HepG2 (cell line): ENCODE results near the gene BCLAF1. TPM values are rescaled to one million over a fixed set of nuclear protein-coding genes. Genes with fewer than 3 reads are reported as not detected.

Experiments
- FIP1L1 ChIP-seq: fragments of 200-400 bp; formaldehyde crosslinking; IDR thresholded peaks from 2 replicates; pipeline ENCODE4 v1.6.1; 2018; ENCODE audit warnings: low read depth, mild to moderate bottlenecking, low read length, moderate library complexity, borderline replicate concordance; ENCODE audit not compliant: insufficient read depth
- HOMEZ ChIP-seq: IDR thresholded peaks from 2 replicates; pipeline ENCODE4 v1.6.1; 2016; ENCODE audit warnings: low read depth
- HOXA7 ChIP-seq: sonication (generic); formaldehyde crosslinking; IDR thresholded peaks from 2 replicates; pipeline ENCODE4 v1.8.1; 2022; ENCODE audit warnings: mild to moderate bottlenecking, missing genetic modification reagents, moderate library complexity
- MAF1 ChIP-seq: sonication (generic); formaldehyde crosslinking; IDR thresholded peaks from 2 replicates; pipeline ENCODE4 v1.5.0; 2020; ENCODE audit warnings: missing genetic modification reagents, borderline replicate concordance
- MNT ChIP-seq: fragments of 450-650 bp; IDR thresholded peaks from 2 replicates; pipeline ENCODE4 v1.6.1; 2016
- MXD1 ChIP-seq: sonication (generic); formaldehyde crosslinking; IDR thresholded peaks from 2 replicates; pipeline ENCODE4 v1.4.0; 2020; ENCODE audit warnings: mild to moderate bottlenecking, missing genetic modification reagents
- ZBTB40 ChIP-seq, 2 experiments: fragments of 450-650 bp in 1 of 2; sonication (generic) in 1 of 2; formaldehyde crosslinking in 1 of 2; IDR thresholded peaks; 2 replicates each; pipeline versions ENCODE4 v1.6.1 to v1.8.0; 2016 to 2022; ENCODE audit warnings: antibody characterized with exemption in 1 of 2, mild to moderate bottlenecking in 1 of 2, missing genetic modification reagents in 1 of 2
- ZFAT ChIP-seq: sonication (generic); formaldehyde crosslinking; conservative IDR thresholded peaks from 2 replicates; pipeline ENCODE4 v1.8.1; 2023; ENCODE audit warnings: missing genetic modification reagents, inconsistent platforms
- ZNF292 ChIP-seq: sonication (generic); formaldehyde crosslinking; IDR thresholded peaks from 2 replicates; pipeline ENCODE4 v1.8.1; 2022; ENCODE audit warnings: mild to moderate bottlenecking, low read depth, missing genetic modification reagents, borderline replicate concordance
- ZNF558 ChIP-seq: sonication (generic); formaldehyde crosslinking; IDR thresholded peaks from 2 replicates; pipeline ENCODE4 v1.9.0; 2022; ENCODE audit warnings: mild to moderate bottlenecking, missing genetic modification reagents, borderline replicate concordance
- ZNF775 ChIP-seq: sonication (generic); formaldehyde crosslinking; IDR thresholded peaks from 2 replicates; pipeline ENCODE4 v1.4.0; 2020; ENCODE audit warnings: missing genetic modification reagents, mild to moderate bottlenecking, moderate library complexity, borderline replicate concordance
- ZSCAN20 ChIP-seq: sonication (generic); formaldehyde crosslinking; IDR thresholded peaks from 2 replicates; pipeline ENCODE4 v1.4.0; 2020; ENCODE audit warnings: missing genetic modification reagents, mild to moderate bottlenecking, borderline replicate concordance
- polyA plus RNA-seq, 8 experiments: library from polyadenylated mRNA; depleted of rRNA in 3 of 8; stranded (reverse) in 7 of 8; unstranded in 1 of 8; fragments of >200 nt; fragmentation: Illumina TruSeq in 4 of 8; extraction: Trizol in 4 of 8; gene quantifications; 2 replicates each; pipeline versions ENCODE4 v1.2.1 to v1.2.3, GENCODE V29; 2011 to 2016; ENCODE audit warnings: low read depth in 4 of 8, missing spikeins in 1 of 8, mixed read lengths in 1 of 8; ENCODE audit not compliant: insufficient read depth in 1 of 8
- total RNA-seq, 5 experiments: library from RNA; depleted of rRNA; stranded (reverse); fragments of >200 nt; fragmentation: Illumina TruSeq; extraction: Trizol; gene quantifications; 2 replicates each; pipeline ENCODE4 v1.2.3, GENCODE V29; 2016; ENCODE audit warnings: low read depth in 1 of 5

Gene BCLAF1
- total and polyA plus RNA-seq, 2 of the 13 experiments (the other 11 are each of a cell fraction or from before 2014, with no cell fraction given): 55.3 to 292 TPM

- TF ChIP-seq HOMEZ (CRISPR knock-in tag) (no peak), MAF1 (0 out of 2 replicates have a peak, but pooled peaks have one; percentile 6), MXD1 (0 out of 2 replicates have a peak, but pooled peaks have one; percentile 64), ZNF292 (CRISPR knock-in tag) (no peak), ZNF775 (CRISPR knock-in tag) (0 out of 2 replicates have a peak, but pooled peaks have one; percentile 50), HOXA7 (CRISPR knock-in tag) (no peak), ZFAT (CRISPR knock-in tag) (0 out of 2 replicates have a peak, but pooled peaks have one; percentile 66), FIP1L1 (no peak), ZNF558 (CRISPR knock-in tag) (no peak; the same call in 1 of the 2 replicates), MNT (no peak), ZSCAN20 (CRISPR knock-in tag) (peak; percentile 51; the same call in 1 of the 2 replicates), ZBTB40 (IDR thresholded peaks at IDR 0.05) (no peak), ZBTB40 (CRISPR knock-in tag; IDR thresholded peaks at IDR 0.05) (0 out of 2 replicates have a peak, but pooled peaks have one; percentile 36)
Measured at GRCh38 chr6:136290410-136291010, 864 bp upstream of the BCLAF1 start (continued).
